IMR-90 (cell line): ENCODE measurements around the gene EVL. TPM values are rescaled to one million over a fixed set of nuclear protein-coding genes. Genes with fewer than 3 reads are reported as not detected.

Source experiments
- ATAC-seq: fragments of 200-7000 bp; cut with Tn5 transposase; 2 replicates; pipeline ENCODE4 v1.9.1; 2020; ENCODE audit warnings: low read depth, mild to moderate bottlenecking, moderate library complexity
- BruUV-seq: library from RNA; stranded (reverse); fragments of 400-500 nt; replicated peaks from 2 replicates; lab custom pipeline; 2021; lab: Mats Ljungman, UMichigan
- CTCF ChIA-PET: fragments of 300-600 bp; formaldehyde crosslinking; extraction: SDS; loops from one replicate; lab custom pipeline; 2021; ENCODE audit warnings: antibody characterized with exemption; lab: Yijun Ruan, JAX
- POLR2A ChIA-PET: fragments of 300-600 bp; sonication (Branson Sonifier 250); formaldehyde crosslinking; loops from one replicate; lab custom pipeline; 2022; ENCODE audit warnings: antibody characterized with exemption; ENCODE audit not compliant: unreplicated experiment; lab: Charles Lee
- DNase-seq: peaks from one replicate; pipeline ENCODE4 v3.0.0; 2013
- H2AFZ ChIP-seq: replicated peaks from 2 replicates; pipeline ENCODE3; 2013; ENCODE audit warnings: low read length, mild to moderate bottlenecking; ENCODE audit not compliant: poor library complexity
- H2AK5ac ChIP-seq: 2 replicates; pipeline ENCODE4 v1.6.1; 2013; ENCODE audit warnings: low read depth, low read length, inconsistent platforms
- H2AK9ac ChIP-seq: replicated peaks from 2 replicates; pipeline ENCODE3; 2013; ENCODE audit warnings: mild to moderate bottlenecking, low read depth, low read length, moderate library complexity; ENCODE audit not compliant: poor library complexity
- H2BK120ac ChIP-seq: 2 replicates; pipeline ENCODE4 v1.6.1; 2013; ENCODE audit warnings: low read depth, low read length, inconsistent platforms
- H2BK15ac ChIP-seq: 3 replicates; pipeline ENCODE4 v1.6.1; 2013; ENCODE audit warnings: low read depth, low read length, inconsistent platforms
- H2BK20ac ChIP-seq: 2 replicates; pipeline ENCODE4 v1.6.1; 2013; ENCODE audit warnings: low read depth, mild to moderate bottlenecking, inconsistent platforms, low read length, moderate library complexity
- H2BK5ac ChIP-seq: 2 replicates; pipeline ENCODE4 v1.6.1; 2013; ENCODE audit warnings: mild to moderate bottlenecking, low read depth, low read length, inconsistent platforms; ENCODE audit not compliant: poor library complexity, severe bottlenecking
- H3K14ac ChIP-seq: replicated peaks from 2 replicates; pipeline ENCODE4 v1.6.1; 2013; ENCODE audit warnings: low read depth, low read length, inconsistent platforms
- H3K18ac ChIP-seq: 2 replicates; pipeline ENCODE4 v1.6.1; 2013; ENCODE audit warnings: low read depth, low read length, control low read depth
- H3K23ac ChIP-seq: 2 replicates; pipeline ENCODE4 v1.6.1; 2013; ENCODE audit warnings: low read depth, low read length, inconsistent platforms
- H3K27ac ChIP-seq: 2 replicates; pipeline ENCODE4 v1.5.1; 2013; ENCODE audit warnings: mild to moderate bottlenecking, control low read depth, low read length; ENCODE audit not compliant: insufficient read depth
- H3K27me3 ChIP-seq: 2 replicates; pipeline ENCODE4 v1.6.1; 2013; ENCODE audit warnings: low read length; ENCODE audit not compliant: control insufficient read depth, insufficient read depth
- H3K36me3 ChIP-seq: 2 replicates; pipeline ENCODE4 v1.6.1; 2013; ENCODE audit warnings: low read length, mixed read lengths; ENCODE audit not compliant: control insufficient read depth, insufficient read depth
- H3K4ac ChIP-seq: 2 replicates; pipeline ENCODE4 v1.6.1; 2013; ENCODE audit warnings: low read depth, low read length, inconsistent platforms
- H3K4me1 ChIP-seq: 2 replicates; pipeline ENCODE4 v1.6.1; 2013; ENCODE audit warnings: low read length, mixed read lengths; ENCODE audit not compliant: control insufficient read depth, insufficient read depth
- H3K4me2 ChIP-seq: 2 replicates; pipeline ENCODE4 v1.6.1; 2013; ENCODE audit warnings: low read depth, mild to moderate bottlenecking, control low read depth, low read length, moderate library complexity
- H3K4me3 ChIP-seq: 2 replicates; pipeline ENCODE4 v1.5.1; 2013; ENCODE audit warnings: low read depth, mild to moderate bottlenecking, control low read depth, low read length, moderate library complexity; ENCODE audit not compliant: insufficient read depth
- H3K56ac ChIP-seq: 2 replicates; pipeline ENCODE4 v1.6.1; 2013; ENCODE audit warnings: low read length, inconsistent platforms; ENCODE audit not compliant: insufficient read depth; ENCODE audit errors: extremely low read depth
- H3K79me1 ChIP-seq, 2 experiments: 2 replicates each; pipeline ENCODE4 v1.6.1; 2013; ENCODE audit warnings: low read length in 2 of 2, inconsistent platforms in 1 of 2, low read depth in 1 of 2
- H3K9ac ChIP-seq: 2 replicates; pipeline ENCODE4 v1.6.1; 2013; ENCODE audit warnings: low read depth, low read length, control low read depth
- H3K9me1 ChIP-seq: 2 replicates; pipeline ENCODE4 v1.6.1; 2013; ENCODE audit warnings: low read length, inconsistent platforms; ENCODE audit not compliant: insufficient read depth
- H3K9me3 ChIP-seq: 2 replicates; pipeline ENCODE4 v1.6.1; 2013; ENCODE audit warnings: low read length; ENCODE audit not compliant: control insufficient read depth, insufficient read depth
- H4K20me1 ChIP-seq: 2 replicates; pipeline ENCODE4 v1.6.1; 2013; ENCODE audit warnings: low read length, inconsistent platforms; ENCODE audit not compliant: insufficient read depth
- H4K5ac ChIP-seq: 2 replicates; pipeline ENCODE4 v1.6.1; 2013; ENCODE audit warnings: mild to moderate bottlenecking, low read depth, low read length, control low read depth
- H4K8ac ChIP-seq, 2 experiments: 2 replicates each; pipeline ENCODE4 v1.6.1; 2013; ENCODE audit warnings: low read depth in 2 of 2, low read length in 2 of 2, control low read depth in 1 of 2, inconsistent platforms in 1 of 2
- H4K91ac ChIP-seq: 2 replicates; pipeline ENCODE4 v1.6.1; 2013; ENCODE audit warnings: low read depth, low read length, inconsistent platforms; ENCODE audit not compliant: insufficient read depth
- BHLHE40 ChIP-seq: fragments of 150-350 bp; IDR thresholded peaks from 2 replicates; pipeline ENCODE4 v1.6.1; 2016; ENCODE audit warnings: mild to moderate bottlenecking, low read depth, low read length
- NFE2L2 ChIP-seq: fragments of 150-350 bp; IDR thresholded peaks from 2 replicates; pipeline ENCODE4 v1.6.1; 2016; ENCODE audit warnings: low read depth, mild to moderate bottlenecking, low read length
- RCOR1 ChIP-seq: IDR thresholded peaks from 2 replicates; pipeline ENCODE4 v1.6.1; 2012; ENCODE audit warnings: mild to moderate bottlenecking, low read length, improper control_type of control experiment; ENCODE audit not compliant: insufficient replicate concordance
- USF2 ChIP-seq: fragments of 150-350 bp; IDR thresholded peaks from 2 replicates; pipeline ENCODE4 v1.6.1; 2017; ENCODE audit warnings: mild to moderate bottlenecking, antibody characterized with exemption, low read length, low read depth
- WGBS, 2 experiments: methylation state at CpG; one replicate each; pipeline versions ENCODE4 v1.1.5 to v1.1.7; 2013; ENCODE audit warnings: missing lambda C conversion rate in 2 of 2; ENCODE audit not compliant: insufficient read length in 1 of 2; ENCODE audit errors: extremely low coverage in 2 of 2; 5-methylcytosine and 5-hydroxymethylcytosine counted together
- dilution Hi-C: fragments of 300-500 bp; cut with HindIII; formaldehyde crosslinking; loops from one replicate; pipeline ENCODE4 v1.14.3; 2018; ENCODE audit warnings: low sequenced_read_pairs; ENCODE audit not compliant: unreplicated experiment
- in situ Hi-C: fragments of 300-500 bp; cut with MboI; formaldehyde crosslinking; loops from 3 replicates; pipeline ENCODE4 v1.14.3; 2019; ENCODE audit warnings: low sequenced_read_pairs, inconsistent platforms, mixed read lengths
- intact Hi-C: fragments of 100-400 bp; cut with micrococcal nuclease; formaldehyde crosslinking; loops from 2 replicates; pipeline ENCODE4 v1.10.0; 2022
- polyA plus RNA-seq, 3 experiments: library from polyadenylated mRNA; depleted of rRNA; stranded (reverse); fragments of >200 nt; gene quantifications; 2 replicates each; pipeline ENCODE4 v1.2.3, GENCODE V29; 2012; ENCODE audit warnings: low replicate concordance in 1 of 3
- total RNA-seq: library from RNA; depleted of rRNA; stranded (reverse); fragments of >200 nt; gene quantifications from 2 replicates; pipeline ENCODE4 v1.2.3, GENCODE V29; 2012

Gene EVL
- total and polyA plus RNA-seq, 2 of the 4 experiments (the other 2 are of a cell fraction): 7.2 to 36.5 TPM

GRCh38 chr14:100115726-100116125 is 50.5 kb downstream of the EVL start:
- BruUV-seq: no TSS peak
- H2BK20ac ChIP-seq: no peak overlapping the region
- no peak overlapping the region for H3K4ac ChIP-seq
- H3K9me3 ChIP-seq: no peaks in the 10 kb centered on the region
- H3K18ac ChIP-seq: no peak overlapping the region
- no peaks in the 10 kb centered on the region for H3K27me3 ChIP-seq
- H2AK5ac ChIP-seq: no peak overlapping the region
- H3K79me1 ChIP-seq: no peaks in the 10 kb centered on the region
- H2BK5ac ChIP-seq: no peak overlapping the region
- no peaks in the 10 kb centered on the region for H4K20me1 ChIP-seq
- CTCF ChIA-PET: no interaction called here
- H3K14ac ChIP-seq: no peak overlapping the region
- in situ Hi-C loops (no loop called here), dilution Hi-C loops (no loop called here), intact Hi-C loops (no loop called here)
- ATAC-seq (no peak), DNase-seq (no peak)
- H4K91ac ChIP-seq: no peak overlapping the region
- H2AFZ ChIP-seq: no peak overlapping the region
- H3K27ac ChIP-seq: no peak overlapping the region
- POLR2A ChIA-PET: no interaction called here
- H2BK15ac ChIP-seq: no peak overlapping the region
- no peak overlapping the region for H3K23ac ChIP-seq
- H2BK120ac ChIP-seq: no peak overlapping the region
- TF ChIP-seq BHLHE40 (no peak), NFE2L2 (no peak), USF2 (no peak), RCOR1 (no peak)
- H3K4me3 ChIP-seq: no peak overlapping the region
- no peak overlapping the region for H4K5ac ChIP-seq
- peaks cover 9% of the 10 kb centered on the region; the same call in 1 of the 2 replicates for H3K9me1 ChIP-seq
- peaks cover 9% of the 10 kb centered on the region; the same call in 1 of the 2 replicates for H3K4me1 ChIP-seq
- no peak overlapping the region for H2AK9ac ChIP-seq
- 95% methylated on average over 7 of the region's 8 CpGs; no CpG with 5 or more reads in 1 of the 2 experiments for WGBS, 2 experiments
- H3K56ac ChIP-seq: no peak overlapping the region
- no peak overlapping the region for H4K8ac ChIP-seq
- H3K9ac ChIP-seq: no peak overlapping the region
- H3K4me2 ChIP-seq: no peak overlapping the region
- H3K36me3 ChIP-seq: no peaks in the 10 kb centered on the region
